Sigmoid colon (tissue), 7 donors: ENCODE data around the gene OCRL. TPM values are rescaled to one million over a fixed set of nuclear protein-coding genes. Genes with fewer than 3 reads are reported as not detected.

Source experiments
- DNase-seq: peaks from one replicate; pipeline ENCODE4 v3.0.0-alpha.2; 2019
- H3K27ac ChIP-seq, 4 donors: fragments of 200-600 bp; sonication (generic); one replicate each; pipeline ENCODE4 v1.5.1; 2016 to 2019; ENCODE audit warnings: mild to moderate bottlenecking in 1 of 4
- H3K27me3 ChIP-seq, 3 donors: fragments of 200-600 bp; sonication (generic); one replicate each; pipeline ENCODE4 v1.5.1; 2019; ENCODE audit warnings: mild to moderate bottlenecking in 1 of 3
- H3K36me3 ChIP-seq, 4 donors: fragments of 200-600 bp; sonication (generic); one replicate each; pipeline ENCODE4 v1.5.1; 2016 to 2019
- H3K4me1 ChIP-seq, 4 donors: fragments of 200-600 bp; sonication (generic); one replicate each; pipeline ENCODE4 v1.5.1; 2017 to 2019
- H3K4me3 ChIP-seq, 4 donors: fragments of 200-600 bp; sonication (generic); one replicate each; pipeline ENCODE4 v1.5.1; 2017 to 2019; ENCODE audit warnings: mild to moderate bottlenecking in 2 of 4, moderate library complexity in 1 of 4
- H3K9me3 ChIP-seq, 4 donors: fragments of 200-600 bp in 3 of 4; sonication (generic) in 3 of 4; one replicate each; pipeline versions ENCODE4 v1.5.1 to v1.6.1; 2013 to 2019
- CTCF ChIP-seq, 4 experiments: fragments of 450-650 bp in 3 of 4; fragments of 200-600 bp in 1 of 4; IDR thresholded peaks; one replicate each; pipeline ENCODE4 v1.5.1; 2016 to 2019; ENCODE audit warnings: antibody characterized with exemption in 4 of 4, mild to moderate bottlenecking in 3 of 4, moderate library complexity in 2 of 4
- EP300 ChIP-seq, 4 donors: sonication (generic); formaldehyde crosslinking; IDR thresholded peaks; one replicate each; pipeline ENCODE4 v1.6.1; 2017; ENCODE audit warnings: antibody characterized with exemption in 4 of 4
- POLR2A ChIP-seq, 2 donors: fragments of 450-650 bp; IDR thresholded peaks; one replicate each; pipeline ENCODE4 v1.6.1; 2016; ENCODE audit warnings: antibody characterized with exemption in 2 of 2, mild to moderate bottlenecking in 2 of 2, moderate library complexity in 2 of 2
- POLR2AphosphoS5 ChIP-seq, 4 donors: sonication (generic); formaldehyde crosslinking; IDR thresholded peaks; one replicate each; pipeline ENCODE4 v1.6.1; 2017; ENCODE audit warnings: antibody characterized with exemption in 4 of 4
- WGBS, 2 donors: extraction: QIAGEN DNeasy Blood & Tissue Kit; methylation state at CpG; one replicate each; pipeline ENCODE4 v1.1.7; 2013; 5-methylcytosine and 5-hydroxymethylcytosine counted together
- intact Hi-C: fragments of 100-400 bp; cut with DNase I; formaldehyde crosslinking; loops from one replicate; pipeline ENCODE4 v1.15.1; 2023
- polyA plus RNA-seq, 3 donors: library from polyadenylated mRNA; stranded (reverse); fragments of 200-250 nt; gene quantifications; one replicate each; pipeline ENCODE4 v1.2.3, GENCODE V29; 2013
- total RNA-seq, 4 donors: library from RNA; depleted of rRNA; stranded (reverse); fragments of >200 nt; gene quantifications; one replicate each; pipeline ENCODE4 v1.1.0, GENCODE V29; 2016
- donor health status: healthy with polysubstance abuse.
- donor health status: Bipolar disorder and iron deficiency.
- donor health status: healthy.

The OCRL gene
- total and polyA plus RNA-seq, 7 donors = 12.2 to 24.1 (median 15.1) TPM

- Histone ChIP-seq H3K27ac (no peak overlapping the region), H3K4me3 (no peak overlapping the region), H3K27me3 (no peaks in the 10 kb centered on the region), H3K36me3 (peaks cover 0 to 67% (median 2%) of the 10 kb centered on the region in 4 donors), H3K4me1 (no peaks in the 10 kb centered on the region), H3K9me3 (no peaks in the 10 kb centered on the region)
- intact Hi-C loops = no loop called here
- TF ChIP-seq POLR2AphosphoS5 (IDR thresholded peaks at IDR 0.05) (no peak), POLR2A (IDR thresholded peaks at IDR 0.05) (no peak)
- WGBS, 2 donors = 93 to 98% methylated on average over 6 of the region's 6 CpGs
- no peak for DNase-seq
Observed at GRCh38 chrX:129496625-129497024, 43.4 kb upstream of the OCRL start.

GRCh38 chrX:129497146-129497843 is 42.8 kb upstream of the OCRL start:
- Histone ChIP-seq H3K4me1 (no peaks in the 10 kb centered on the region), H3K36me3 (peaks cover 3 to 70% (median 8%) of the 10 kb centered on the region in 4 donors), H3K27me3 (no peaks in the 10 kb centered on the region), H3K27ac (no peak overlapping the region), H3K4me3 (no peak overlapping the region), H3K9me3 (no peaks in the 10 kb centered on the region)
- intact Hi-C loops = no loop called here
- no peak for DNase-seq
- TF ChIP-seq CTCF (IDR thresholded peaks at IDR 0.05) (no peak), POLR2AphosphoS5 (IDR thresholded peaks at IDR 0.05) (no peak), EP300 (IDR thresholded peaks at IDR 0.05) (no peak), POLR2A (IDR thresholded peaks at IDR 0.05) (no peak)
- WGBS, 2 donors = 74 to 84% methylated on average over 3 of the region's 3 CpGs

- Histone ChIP-seq H3K36me3 (peaks cover 0 to 45% (median 2%) of the 10 kb centered on the region in 4 donors), H3K9me3 (no peaks in the 10 kb centered on the region), H3K27ac (no peak overlapping the region), H3K4me1 (no peaks in the 10 kb centered on the region), H3K27me3 (no peaks in the 10 kb centered on the region), H3K4me3 (no peak overlapping the region)
- whole genome bisulfite sequencing, 2 donors = 84 to 89% methylated on average over 7 of the region's 7 CpGs
- TF ChIP-seq CTCF (IDR thresholded peaks at IDR 0.05) (no peak), POLR2A (IDR thresholded peaks at IDR 0.05) (no peak), POLR2AphosphoS5 (IDR thresholded peaks at IDR 0.05) (no peak), EP300 (IDR thresholded peaks at IDR 0.05) (no peak)
- no peak for DNase-seq
- intact Hi-C loops = no loop called here
Observed at GRCh38 chrX:129510331-129510730, 29.7 kb upstream of the OCRL start.

GRCh38 chrX:129511689-129512088 is 28.4 kb upstream of the OCRL start:
- H3K4me1 ChIP-seq = no peaks in the 10 kb centered on the region
- H3K27ac ChIP-seq = no peak overlapping the region
- no peak for DNase-seq
- H3K27me3 ChIP-seq = no peaks in the 10 kb centered on the region
- no peak for TF ChIP-seq POLR2A (IDR thresholded peaks at IDR 0.05)
- no peak for TF ChIP-seq POLR2AphosphoS5 (IDR thresholded peaks at IDR 0.05)
- no peak for TF ChIP-seq EP300 (IDR thresholded peaks at IDR 0.05)
- no peak for TF ChIP-seq CTCF (IDR thresholded peaks at IDR 0.05)
- intact Hi-C loops = no loop called here
- no peaks in the 10 kb centered on the region for H3K9me3 ChIP-seq
- no peak overlapping the region for H3K4me3 ChIP-seq
- WGBS, 2 donors = 50 to 75% methylated on average over 5 of the region's 5 CpGs
- H3K36me3 ChIP-seq = peaks cover 0 to 46% (median 2%) of the 10 kb centered on the region in 4 donors

GRCh38 chrX:129512409-129512808 is 27.6 kb upstream of the OCRL start:
- TF ChIP-seq POLR2AphosphoS5 (IDR thresholded peaks at IDR 0.05) (no peak), CTCF (IDR thresholded peaks at IDR 0.05) (no peak)
- intact Hi-C loops = no loop called here
- Histone ChIP-seq H3K27me3 (no peaks in the 10 kb centered on the region), H3K4me3 (no peak overlapping the region), H3K27ac (no peak overlapping the region), H3K36me3 (peaks cover 0 to 39% (median 2%) of the 10 kb centered on the region in 4 donors), H3K4me1 (no peaks in the 10 kb centered on the region), H3K9me3 (no peaks in the 10 kb centered on the region)
- WGBS, 2 donors = 90 to 93% methylated on average over 2 of the region's 2 CpGs
- DNase-seq = no peak
